Mammary epithelial cell (primary cell): ENCODE measurements around the gene KMT2C.

ENCODE experiments used
- EZH2 ChIP-seq: IDR thresholded peaks from 2 replicates; pipeline ENCODE4 v1.6.1; 2012; ENCODE audit warnings: low read length, inconsistent platforms, borderline replicate concordance
- TF ChIP-seq, protein P1 (sequence below), 2 donors: IDR thresholded peaks in 1 of 2; conservative IDR thresholded peaks in 1 of 2; 2 replicates each; pipeline ENCODE4 v1.5.1; 2011 to 2012; ENCODE audit warnings: inconsistent platforms in 2 of 2, low read length in 2 of 2, mild to moderate bottlenecking in 2 of 2, control low read depth in 1 of 2, low read depth in 1 of 2; ENCODE audit not compliant: insufficient read depth in 1 of 2; ENCODE audit errors: extremely low read depth in 1 of 2

GRCh38 chr7:152158801-152159587, 276.8 kb downstream of the KMT2C start:
- TF ChIP-seq, protein P1, sequence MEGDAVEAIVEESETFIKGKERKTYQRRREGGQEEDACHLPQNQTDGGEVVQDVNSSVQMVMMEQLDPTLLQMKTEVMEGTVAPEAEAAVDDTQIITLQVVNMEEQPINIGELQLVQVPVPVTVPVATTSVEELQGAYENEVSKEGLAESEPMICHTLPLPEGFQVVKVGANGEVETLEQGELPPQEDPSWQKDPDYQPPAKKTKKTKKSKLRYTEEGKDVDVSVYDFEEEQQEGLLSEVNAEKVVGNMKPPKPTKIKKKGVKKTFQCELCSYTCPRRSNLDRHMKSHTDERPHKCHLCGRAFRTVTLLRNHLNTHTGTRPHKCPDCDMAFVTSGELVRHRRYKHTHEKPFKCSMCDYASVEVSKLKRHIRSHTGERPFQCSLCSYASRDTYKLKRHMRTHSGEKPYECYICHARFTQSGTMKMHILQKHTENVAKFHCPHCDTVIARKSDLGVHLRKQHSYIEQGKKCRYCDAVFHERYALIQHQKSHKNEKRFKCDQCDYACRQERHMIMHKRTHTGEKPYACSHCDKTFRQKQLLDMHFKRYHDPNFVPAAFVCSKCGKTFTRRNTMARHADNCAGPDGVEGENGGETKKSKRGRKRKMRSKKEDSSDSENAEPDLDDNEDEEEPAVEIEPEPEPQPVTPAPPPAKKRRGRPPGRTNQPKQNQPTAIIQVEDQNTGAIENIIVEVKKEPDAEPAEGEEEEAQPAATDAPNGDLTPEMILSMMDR (conservative IDR thresholded peaks at IDR 0.05 in 1 of 2, IDR thresholded peaks at IDR 0.05 in 1 of 2; ENCODE audit: extremely low read depth in 1 of 2, insufficient read depth in 1 of 2, low read depth in 1 of 2, low read length in 2 of 2), result no peak
- no peak for TF ChIP-seq EZH2
